ENCODE results near the gene EFEMP1.

Gene EFEMP1

DNA sequence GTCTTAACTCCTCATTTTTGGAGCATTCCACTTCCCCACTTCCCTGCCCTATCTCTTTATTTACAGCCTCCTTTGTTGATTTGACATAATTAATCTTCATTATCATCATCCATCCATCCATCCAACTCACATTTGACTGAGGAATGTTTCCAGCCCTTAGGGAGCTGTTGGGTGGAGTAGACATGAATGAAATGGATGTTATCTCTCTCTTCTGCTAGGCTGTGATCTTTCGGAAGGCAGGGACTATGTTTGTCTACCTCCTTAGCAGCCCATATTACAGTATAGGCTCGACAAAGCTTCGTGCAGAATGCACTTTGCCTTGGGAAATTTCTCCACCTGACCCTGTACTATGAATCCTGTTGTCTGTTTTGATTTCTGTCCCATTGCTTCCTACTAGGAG is 7.7 kb upstream of the EFEMP1 start:
- DNase-seq = no peak

DNA sequence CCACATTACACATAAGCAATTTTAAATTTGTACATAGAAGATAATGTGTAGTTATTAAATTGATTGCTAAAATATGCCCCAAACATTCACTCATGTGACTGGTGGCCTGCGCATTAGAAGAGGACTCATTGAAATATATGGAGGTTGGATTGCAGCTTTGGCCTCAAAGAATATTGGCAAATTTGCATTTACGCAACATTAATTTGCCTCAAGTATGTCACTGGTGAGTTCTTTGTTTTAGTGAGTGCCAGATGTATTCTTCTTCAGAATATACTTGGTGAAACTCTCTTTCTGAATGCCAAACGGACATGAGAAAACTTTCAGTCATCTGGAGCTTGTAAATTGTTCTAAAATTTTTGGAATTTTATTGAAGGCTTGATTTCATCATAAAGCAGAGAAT is 5.9 kb upstream of the EFEMP1 start:
- no peak for DNase-seq

DNA sequence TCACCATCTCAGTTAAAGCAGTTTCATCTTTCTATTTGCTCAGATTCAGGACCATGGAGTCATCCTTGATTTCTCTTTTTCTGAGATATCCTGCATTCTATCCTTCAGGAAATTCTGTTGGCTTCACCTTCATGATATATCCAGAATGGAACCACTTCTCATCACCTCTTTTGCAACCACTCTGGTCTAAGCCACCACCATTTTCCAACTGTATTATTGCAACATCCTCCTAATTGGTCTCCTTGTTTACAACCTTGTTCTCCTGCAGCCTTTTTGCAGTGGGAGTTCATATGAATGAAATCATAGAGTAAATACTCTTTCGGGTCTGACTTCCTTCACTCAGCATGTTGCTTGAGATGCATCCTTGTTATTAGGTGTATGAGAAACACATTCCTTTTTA is 3.4 kb upstream of the EFEMP1 start:
- no peak for DNase-seq

DNA sequence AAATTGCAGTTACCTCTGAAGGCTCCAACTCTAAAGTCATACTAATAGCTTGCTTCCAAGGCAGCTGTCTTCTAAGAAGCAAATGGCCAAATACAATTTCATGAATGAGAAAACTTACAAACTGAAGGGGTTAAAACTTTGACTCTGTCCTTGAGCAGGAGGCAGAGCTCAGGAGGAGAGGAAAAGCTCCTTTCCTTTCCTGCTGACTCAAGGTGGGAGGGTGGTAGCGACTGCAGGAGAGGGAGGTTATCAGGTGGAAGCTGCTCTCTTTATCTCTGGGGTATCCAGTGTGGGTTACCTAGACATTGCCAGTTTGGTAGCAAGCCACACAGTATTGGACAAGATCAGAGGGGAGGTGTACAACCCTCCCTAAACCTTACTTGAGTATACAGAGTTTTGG is 2.7 kb upstream of the EFEMP1 start:
- no peak for DNase-seq

DNA sequence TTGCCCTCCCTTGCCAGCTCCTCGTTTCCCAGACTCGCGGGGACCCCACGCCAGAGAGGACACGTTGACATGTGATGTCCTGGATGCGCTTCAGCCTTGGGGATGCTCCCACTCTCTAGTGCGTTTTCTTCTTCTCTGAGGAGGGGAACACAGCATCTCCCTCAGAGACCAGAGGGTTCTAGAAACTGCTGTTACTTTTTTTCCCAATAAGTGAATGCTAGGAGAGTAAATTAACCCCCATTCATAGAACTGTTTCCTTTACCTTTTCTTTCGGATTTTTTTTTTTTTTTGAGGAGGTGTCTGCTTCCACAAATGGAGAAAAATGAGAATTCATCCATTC is 370 bp upstream of the EFEMP1 start:
- DNase-seq = no peak

DNA sequence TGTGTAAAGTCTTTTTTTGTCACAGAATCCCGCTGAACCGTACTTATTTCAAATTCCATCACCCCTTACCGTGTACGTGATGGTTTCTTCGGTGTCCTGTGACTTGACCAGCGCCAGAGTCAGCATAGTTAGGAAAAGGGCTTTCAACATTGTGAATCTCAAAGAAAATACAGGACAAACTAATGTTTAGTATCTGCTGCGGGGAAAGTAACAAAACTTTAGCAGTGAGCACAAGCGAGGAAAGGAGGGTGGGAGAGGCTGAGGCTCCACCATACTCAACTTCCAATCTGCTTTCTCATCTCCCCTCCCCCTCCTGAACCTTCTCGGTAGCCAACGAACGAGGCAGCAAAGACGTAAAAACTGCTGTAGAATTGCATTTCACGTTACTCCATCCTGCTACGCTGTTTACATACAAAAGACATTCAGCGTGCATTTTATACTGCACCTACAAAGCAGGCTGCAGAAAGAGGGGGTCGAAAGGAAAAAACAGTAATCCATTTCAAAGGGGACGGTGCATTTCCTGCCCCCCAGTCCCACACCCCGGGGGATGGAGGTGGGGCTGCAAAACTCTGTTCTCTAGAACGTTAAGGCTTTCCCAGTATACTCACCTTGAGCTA is 1.2 kb downstream of the EFEMP1 start:
- no peak for DNase-seq

DNA sequence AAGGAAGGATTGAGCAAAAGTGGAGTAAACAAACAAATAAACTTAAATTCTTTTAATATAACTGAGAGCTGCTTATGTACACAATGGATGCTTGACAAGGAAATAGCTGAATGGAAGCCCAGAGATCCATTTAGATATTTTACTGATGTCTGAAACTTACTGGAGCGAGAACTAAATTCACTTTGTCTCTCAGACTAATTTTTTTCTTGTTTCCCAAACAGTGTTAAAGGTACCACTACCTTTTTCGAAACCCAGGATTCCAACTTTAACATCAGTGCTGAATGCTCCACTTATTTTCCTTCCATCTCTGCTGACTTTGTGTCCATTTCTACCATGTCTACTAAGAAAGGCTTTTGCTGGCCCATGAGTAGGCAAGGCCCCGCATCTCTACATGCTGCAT is 4.0 kb downstream of the EFEMP1 start:
- DNase-seq = no peak

DNA sequence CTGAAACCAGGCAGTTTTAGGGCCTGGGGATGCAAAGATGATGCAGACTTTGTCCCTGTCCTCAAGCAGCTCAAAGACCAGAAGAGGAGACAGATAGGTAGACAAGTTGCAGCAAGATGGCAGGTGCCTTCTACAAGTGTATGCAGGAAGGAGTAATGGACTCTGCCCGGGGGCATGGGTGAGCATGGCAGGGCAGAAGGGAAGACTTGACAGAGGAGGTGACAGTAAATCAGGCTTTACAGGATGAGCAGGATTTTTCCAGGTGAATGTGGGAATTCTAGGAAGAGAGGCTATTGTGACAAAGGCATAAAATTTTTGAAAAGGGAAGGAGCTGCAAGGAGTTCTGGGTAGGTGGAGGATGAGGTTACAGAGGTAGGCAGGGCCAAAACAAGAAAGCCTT is 4.7 kb downstream of the EFEMP1 start:
- DNase-seq = no peak

DNA sequence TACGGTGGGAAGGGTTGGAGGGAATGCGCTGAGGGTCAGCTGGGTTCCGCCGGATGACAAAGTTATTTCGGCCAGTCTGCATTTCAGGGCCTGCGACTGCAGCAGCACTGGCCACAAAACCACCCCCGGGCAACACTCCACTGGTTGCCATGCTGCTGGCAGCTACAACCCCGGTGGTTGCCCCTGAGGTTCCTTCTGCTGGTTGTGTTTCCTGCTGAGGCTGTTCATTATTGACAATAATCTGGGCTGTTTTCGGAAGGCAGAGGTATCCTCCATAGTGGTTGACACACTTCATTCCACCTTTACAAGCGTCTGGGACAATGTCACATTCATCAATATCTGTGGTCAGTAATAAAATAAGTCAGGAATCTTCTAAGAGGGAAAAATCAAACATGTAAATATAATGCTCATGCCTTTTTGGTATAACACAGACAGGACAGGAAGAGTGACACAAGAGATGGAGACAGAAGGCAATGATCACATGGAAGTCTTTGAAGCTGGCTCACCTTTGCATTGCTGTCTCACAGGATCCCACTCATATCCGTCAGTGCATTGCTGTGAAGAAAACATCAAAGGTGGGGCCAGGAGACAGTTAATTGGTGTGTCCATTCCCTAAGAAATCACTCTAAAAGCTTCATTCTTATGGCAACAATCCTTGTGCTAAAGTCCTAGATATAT is 5.7 kb downstream of the EFEMP1 start:
- DNase-seq = no peak

DNA sequence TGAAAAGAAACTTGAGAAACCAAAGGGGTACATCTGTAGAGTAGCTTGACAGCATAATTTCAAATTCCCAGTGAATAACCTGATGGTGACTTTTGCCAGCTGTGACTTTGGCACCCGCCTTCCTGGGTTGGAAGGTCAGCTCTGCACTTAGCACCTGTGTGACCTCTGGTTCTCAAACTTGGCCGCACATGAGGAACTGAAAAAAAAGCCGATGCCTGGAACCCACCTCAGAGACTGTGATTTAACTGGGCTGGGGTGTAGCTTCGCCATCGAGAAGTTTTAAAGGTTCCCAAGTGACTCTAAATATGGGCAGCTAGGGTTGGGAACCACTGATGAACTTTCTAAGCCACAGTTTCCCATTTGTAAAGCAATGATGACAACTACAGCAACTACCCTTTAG is 6.5 kb downstream of the EFEMP1 start:
- DNase-seq = no peak

DNA sequence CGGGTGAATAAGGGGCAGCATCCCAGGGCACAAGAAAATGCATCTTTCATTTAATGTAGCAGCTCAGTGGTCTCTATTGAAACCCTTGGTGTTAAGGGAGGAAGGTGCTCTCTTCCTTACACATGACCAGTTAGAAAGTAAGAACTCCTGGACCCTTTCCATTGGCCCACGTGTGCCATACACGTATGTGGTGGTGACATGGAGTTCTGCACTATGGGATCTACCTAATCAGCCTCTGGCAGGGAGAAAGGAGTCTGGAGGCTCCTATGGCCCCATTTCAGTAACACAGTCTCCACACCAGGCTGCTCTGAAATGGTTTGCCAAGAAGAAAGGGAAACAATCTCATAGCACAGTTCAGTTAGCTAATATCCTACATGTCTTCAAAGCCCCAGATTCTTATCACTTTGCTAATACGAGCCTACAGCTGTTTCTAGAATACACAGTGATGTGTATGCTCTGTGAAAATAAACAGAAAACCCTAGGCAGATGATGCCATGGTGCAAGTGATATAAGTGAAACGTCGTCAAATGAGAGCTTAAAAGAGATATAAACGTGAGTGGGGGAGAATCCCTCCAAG is 7.0 kb downstream of the EFEMP1 start:
- DNase-seq = no peak

DNA sequence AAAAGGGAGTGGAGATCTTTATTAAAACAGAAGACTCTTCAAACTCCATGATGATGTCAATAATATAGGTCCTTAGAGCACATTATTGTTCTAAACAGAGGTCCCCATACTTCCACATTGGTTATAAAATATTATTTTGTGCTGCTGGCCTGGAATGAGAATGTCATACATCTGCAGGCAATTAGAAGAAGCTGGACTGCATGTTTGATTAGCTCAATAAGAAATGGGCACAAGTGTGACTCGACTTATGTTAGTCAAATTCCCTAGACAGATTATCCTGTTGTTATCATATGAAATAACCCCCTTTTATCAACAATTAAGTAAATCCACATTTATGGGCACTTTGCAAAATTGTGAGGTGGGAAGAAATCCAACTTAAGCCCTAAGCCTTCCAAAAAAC is 8.8 kb downstream of the EFEMP1 start:
- DNase-seq = no peak

DNA sequence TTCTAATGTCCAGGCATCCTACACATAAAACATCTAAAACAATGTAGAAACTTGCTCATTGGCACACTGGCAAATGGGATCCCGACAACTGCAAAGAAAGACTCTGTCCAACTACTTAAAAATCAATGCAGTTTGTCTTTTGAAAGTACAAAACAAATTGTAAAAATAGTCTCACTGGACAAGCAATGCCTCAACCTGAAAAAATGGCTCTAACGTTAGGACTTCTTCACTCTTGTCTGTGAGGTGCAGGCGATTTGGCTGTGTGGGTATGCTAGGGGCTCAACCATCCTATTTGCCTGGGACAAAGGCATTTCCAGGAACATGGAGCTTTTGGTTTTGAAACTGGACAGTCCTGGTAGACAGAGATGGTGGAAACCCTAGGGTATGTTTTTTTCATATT is 10.7 kb downstream of the EFEMP1 start:
- no peak for DNase-seq

DNA sequence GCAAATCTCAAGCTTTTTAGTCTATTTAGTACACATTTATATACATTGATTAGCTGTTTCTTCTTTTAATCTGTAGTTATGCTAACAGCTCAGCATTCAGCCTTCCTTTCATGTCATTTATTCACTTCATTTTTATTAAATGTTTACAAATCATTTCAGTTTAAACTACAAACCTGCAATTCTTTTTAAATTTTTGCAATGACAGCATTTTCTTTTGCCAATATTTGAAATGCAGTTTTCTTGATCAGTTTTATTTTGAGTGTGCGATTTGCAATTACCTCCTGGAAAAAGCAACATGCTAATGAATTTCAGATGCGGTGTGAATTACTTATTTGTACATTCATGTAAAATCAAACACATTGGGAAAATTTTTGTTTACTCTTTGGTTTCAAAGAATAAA is 13.5 kb downstream of the EFEMP1 start:
- no peak for DNase-seq

DNA sequence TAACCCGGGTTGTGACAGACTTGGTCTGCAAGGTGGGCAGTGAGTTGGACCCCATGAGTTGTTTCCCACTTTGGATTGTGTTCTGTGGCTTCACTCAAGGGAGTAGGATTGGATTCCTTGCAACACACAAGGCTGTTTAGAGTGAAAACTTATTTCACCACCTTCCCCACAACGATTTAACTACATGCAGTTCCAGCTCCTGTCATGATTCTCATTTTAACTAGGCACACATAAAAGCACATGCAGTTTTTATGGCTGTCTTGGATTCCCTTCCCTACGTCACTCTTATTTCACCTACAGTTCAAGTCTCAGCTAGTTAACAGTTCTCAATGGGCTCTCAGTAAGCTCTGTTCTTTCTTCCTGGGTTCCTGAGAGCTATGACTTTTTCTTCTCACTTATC is 15.9 kb downstream of the EFEMP1 start:
- DNase-seq = no peak

DNA sequence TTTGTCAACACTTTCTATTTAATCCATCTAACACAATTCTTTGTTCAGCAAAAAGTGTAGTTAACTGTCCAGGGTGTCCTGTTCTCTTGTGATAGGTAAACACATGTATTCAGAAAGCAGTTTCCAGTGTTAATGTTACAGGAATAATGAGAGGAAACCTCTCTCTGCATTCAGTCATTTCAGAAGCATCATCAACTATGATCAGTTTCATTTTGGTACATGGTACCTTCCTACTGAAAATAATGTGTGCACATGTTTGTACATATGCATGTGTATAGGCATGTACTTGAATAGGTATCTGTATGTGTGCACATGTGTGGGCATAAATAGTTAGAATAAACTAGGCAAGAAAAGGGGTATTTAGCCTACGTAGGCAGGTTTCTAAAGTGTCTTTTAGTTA is 16.6 kb downstream of the EFEMP1 start:
- no peak for DNase-seq

DNA sequence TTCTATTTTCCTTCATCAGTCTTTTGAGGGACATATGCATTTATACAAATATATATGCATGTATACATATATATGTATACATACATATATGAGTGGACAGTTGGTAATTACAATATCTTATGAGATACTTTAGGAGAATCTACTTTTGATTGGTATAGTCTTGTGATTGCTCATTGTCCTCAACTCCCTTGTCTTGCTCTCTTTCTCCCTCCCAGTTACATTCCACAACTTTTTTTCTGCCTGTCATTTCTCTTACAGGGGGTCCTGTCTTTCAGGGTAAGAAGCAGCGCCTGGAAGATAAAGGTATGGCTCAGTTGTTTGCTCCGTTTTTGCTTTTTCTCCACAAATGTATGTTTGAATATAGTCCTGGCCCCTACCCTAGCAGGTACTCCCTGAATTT is 19.9 kb downstream of the EFEMP1 start:
- no peak for DNase-seq

DNA sequence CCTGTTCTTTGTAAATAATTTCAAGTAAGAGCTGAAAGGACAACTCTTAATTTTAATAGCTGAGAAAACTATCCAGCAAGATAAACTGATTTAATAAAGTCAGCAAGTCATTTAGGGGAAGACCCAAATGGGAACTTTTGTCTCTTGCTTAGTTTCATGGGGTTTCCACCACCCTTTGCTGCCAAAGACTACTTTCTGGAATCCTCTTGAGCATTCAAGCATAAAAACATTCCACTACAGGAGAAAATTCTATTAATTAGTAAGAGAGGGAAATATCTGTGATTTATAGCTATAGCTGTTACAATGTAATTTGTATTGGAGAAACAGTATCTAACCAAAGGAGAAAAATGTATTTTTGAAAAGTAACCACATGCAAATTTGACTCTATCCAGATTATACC is 20.6 kb downstream of the EFEMP1 start:
- DNase-seq = no peak

DNA sequence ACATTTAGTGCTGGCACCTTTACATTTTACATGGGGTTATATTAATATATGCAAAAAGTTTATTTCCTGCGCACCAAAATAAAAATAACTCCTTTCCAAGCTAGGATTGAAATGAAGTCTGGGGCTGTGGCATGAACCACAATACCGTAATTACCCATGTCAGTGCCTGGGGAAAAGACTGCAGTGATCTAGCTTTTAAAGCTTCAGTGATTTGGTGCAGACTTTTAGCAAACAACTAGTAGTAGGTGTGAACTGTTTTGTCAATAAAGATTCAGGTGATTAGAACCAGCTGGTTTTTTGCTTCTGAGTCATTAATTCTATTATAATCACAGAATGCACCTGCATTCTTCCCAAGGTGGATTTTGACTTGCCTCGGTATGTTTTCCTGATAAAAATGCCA is 21.2 kb downstream of the EFEMP1 start:
- DNase-seq = no peak

DNA sequence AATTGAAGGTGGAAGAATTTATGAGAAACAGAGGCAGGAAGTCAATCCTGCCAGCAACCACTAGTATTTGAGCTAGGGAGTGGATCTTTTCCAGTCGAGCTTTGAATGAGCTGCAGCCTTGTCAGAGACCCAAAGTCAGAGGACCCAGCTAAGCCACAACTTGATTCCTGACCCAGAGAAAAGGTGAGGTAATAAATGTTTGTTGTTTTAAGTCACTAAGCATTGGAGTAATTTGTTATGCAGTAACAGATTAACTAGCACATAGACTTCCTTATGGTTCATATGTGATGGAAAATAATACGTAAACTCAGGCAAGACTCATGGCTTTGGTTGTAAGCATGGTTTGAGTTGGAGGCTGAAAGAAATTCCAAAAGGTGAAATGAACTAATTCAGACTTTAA is 21.6 kb downstream of the EFEMP1 start:
- no peak for DNase-seq

DNA sequence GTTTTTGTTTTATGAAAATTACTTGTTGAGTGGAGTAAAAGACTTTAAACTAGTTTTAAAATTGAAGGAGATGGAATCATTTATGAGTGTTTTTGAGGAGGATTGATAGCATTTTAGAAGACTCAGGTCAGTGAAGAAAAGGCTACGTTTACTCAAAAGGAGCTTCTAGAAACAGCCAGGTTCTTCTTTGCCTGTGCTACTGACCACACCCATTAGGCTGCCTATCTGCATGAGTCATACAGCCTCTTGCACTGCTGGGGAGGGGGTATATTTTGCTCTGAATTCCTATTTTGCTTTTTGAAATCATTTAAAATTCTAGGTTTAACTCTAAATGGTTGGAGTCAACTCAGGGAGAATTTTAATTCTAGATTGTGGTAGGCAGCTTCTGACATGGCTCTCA is 22.3 kb downstream of the EFEMP1 start:
- no peak for DNase-seq

DNA sequence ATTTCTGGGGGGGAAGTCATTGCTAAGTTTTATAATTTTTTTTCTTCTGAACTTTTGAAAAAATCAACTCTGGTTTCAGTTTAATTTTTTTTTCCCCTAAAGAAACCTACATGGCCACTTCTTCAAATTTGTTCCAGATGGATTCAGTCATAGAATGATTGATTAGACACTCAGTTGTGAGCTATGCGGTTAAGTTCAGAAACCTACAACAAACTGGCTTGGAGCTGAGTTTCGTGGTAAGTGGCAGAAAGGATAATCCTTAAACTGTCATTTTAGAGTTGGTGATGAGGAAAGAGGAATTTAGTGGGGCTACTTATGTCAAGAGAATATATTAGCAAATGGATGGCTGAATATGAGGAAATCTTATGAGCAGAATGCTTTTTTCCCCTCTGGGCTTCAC is 23.7 kb downstream of the EFEMP1 start:
- DNase-seq = no peak

DNA sequence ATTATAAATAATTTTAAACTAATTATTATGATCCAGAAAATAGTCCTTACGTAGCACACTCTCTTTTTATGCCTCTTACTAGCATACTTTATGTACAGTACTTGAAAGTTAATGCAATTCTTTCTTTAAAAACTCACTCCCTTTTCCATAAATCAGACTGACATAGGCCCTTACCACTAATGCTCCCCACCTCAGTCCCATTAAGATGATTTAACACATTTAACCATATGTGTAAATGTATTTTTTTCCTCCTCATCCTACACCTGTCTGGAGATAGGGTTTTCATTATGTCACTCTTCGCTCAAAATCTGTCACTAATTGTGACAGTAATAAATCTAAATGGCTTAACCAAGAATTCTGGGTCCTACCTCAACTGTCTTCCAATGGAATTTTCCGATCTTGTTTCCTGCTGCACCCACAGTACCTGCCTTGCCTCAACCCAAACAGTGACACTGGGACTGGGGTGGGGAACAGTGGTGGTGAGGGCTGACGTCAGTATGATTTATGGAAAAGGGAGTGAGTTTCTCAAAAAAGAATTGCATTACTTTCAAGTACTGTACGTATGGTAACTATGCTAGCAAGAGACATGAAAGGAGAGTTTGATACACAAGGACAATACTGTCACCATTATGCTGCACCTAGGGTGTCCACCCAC is 25.1 kb downstream of the EFEMP1 start:
- no peak for DNase-seq

DNA sequence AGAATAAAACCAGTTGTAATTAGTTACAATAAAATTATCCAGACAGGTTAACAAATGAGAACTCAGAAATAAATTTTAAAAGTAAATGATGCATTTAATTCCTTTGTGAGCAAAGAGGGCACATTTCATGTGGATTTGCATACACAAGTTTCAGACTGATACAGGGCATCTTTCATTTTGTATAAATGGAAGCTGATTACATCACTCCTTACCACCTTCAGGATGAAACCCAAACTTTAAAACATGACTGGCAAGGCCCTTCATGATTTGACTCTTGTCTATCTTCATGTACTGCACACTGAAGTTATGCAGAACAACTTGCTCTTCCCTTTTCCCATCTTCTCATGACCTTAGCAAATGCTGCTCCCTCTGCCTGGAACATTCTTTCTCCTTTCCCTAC is 26.9 kb downstream of the EFEMP1 start:
- DNase-seq = no peak

DNA sequence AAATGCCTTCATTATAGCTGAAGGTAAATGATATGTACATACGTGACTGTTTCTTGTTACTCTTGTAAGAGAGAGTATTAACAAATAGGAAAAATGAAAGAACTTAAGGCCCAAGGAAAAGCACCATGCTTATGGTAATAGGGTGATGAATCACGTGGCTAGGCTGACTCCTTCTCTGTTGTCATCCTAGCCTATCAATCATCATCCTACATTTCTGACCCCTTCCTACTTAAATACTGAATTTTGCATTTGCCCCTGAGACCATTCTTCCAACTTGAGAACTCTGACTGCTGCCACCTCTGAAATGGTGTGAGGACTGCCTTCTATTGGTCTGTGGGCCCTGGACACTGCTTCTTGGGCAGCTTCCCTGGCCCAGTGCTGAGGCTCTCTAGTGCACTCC is 28.9 kb downstream of the EFEMP1 start:
- no peak for DNase-seq

Data from GDM1 (cell line).